GM18519 (cell line): ENCODE results near the gene TUT4.
"Not testable (repeated sequence)": the region's sequence is repeated elsewhere in the genome, so short reads cannot be mapped to it uniquely, and the experiment has no call there.

Experiments
- ATAC-seq: cut with Tn5 transposase; IDR thresholded peaks from one replicate; pipeline ENCODE4 v1.9.1; 2021; ENCODE audit warnings: mild to moderate bottlenecking, moderate library complexity; ENCODE audit not compliant: unreplicated experiment, low FRiP score

TUT4 gene, protein sequence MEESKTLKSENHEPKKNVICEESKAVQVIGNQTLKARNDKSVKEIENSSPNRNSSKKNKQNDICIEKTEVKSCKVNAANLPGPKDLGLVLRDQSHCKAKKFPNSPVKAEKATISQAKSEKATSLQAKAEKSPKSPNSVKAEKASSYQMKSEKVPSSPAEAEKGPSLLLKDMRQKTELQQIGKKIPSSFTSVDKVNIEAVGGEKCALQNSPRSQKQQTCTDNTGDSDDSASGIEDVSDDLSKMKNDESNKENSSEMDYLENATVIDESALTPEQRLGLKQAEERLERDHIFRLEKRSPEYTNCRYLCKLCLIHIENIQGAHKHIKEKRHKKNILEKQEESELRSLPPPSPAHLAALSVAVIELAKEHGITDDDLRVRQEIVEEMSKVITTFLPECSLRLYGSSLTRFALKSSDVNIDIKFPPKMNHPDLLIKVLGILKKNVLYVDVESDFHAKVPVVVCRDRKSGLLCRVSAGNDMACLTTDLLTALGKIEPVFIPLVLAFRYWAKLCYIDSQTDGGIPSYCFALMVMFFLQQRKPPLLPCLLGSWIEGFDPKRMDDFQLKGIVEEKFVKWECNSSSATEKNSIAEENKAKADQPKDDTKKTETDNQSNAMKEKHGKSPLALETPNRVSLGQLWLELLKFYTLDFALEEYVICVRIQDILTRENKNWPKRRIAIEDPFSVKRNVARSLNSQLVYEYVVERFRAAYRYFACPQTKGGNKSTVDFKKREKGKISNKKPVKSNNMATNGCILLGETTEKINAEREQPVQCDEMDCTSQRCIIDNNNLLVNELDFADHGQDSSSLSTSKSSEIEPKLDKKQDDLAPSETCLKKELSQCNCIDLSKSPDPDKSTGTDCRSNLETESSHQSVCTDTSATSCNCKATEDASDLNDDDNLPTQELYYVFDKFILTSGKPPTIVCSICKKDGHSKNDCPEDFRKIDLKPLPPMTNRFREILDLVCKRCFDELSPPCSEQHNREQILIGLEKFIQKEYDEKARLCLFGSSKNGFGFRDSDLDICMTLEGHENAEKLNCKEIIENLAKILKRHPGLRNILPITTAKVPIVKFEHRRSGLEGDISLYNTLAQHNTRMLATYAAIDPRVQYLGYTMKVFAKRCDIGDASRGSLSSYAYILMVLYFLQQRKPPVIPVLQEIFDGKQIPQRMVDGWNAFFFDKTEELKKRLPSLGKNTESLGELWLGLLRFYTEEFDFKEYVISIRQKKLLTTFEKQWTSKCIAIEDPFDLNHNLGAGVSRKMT (N-terminal part only)

DNA sequence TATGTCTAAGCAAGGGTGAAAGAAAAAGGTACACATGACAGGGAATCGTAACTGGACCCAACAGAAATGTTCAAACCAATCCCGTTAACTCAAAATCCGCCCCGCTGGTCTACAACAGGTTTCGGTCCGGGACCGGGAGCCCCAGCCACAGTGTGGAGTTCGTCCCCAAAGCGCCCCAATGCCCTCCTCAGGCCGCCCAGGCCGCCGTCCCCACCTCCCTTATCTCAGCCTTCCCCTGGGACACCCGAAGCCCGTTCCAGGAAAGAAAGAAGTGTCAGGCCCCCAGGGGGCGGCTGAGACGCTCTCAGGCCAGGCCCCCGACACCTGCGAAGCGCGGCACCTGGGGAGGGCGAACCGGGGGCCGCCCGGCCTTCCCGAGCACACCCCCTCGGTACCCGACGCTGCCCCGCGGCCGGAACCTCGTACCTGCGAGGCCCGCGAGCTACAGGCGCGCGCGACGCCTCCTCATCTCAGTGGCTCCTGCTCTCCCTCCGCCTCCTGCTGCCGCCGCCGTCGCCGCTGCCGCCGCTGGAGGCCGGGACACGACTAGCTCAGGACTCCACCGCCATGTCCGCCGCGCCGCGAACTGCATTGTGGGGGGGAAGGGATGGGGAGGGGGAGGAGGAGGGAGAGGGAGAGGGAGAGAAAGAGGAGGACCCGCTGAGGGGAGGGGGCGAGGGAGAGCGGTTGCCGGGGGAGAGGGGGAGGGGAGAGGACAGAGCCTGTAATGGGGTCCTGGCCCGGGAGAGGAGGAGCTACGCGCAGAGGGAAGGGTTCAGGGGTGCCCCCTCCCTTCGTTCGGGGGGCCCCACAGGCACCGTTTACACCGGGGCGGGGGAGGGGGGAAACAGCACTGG is at the start of gene TUT4:
Gene TUT4 (minus strand): TSS at position 588 of the 857 bp plus-strand sequence. CDS start 26,812 bp downstream, outside the sequence.
- ATAC-seq: peak; percentile 24

DNA sequence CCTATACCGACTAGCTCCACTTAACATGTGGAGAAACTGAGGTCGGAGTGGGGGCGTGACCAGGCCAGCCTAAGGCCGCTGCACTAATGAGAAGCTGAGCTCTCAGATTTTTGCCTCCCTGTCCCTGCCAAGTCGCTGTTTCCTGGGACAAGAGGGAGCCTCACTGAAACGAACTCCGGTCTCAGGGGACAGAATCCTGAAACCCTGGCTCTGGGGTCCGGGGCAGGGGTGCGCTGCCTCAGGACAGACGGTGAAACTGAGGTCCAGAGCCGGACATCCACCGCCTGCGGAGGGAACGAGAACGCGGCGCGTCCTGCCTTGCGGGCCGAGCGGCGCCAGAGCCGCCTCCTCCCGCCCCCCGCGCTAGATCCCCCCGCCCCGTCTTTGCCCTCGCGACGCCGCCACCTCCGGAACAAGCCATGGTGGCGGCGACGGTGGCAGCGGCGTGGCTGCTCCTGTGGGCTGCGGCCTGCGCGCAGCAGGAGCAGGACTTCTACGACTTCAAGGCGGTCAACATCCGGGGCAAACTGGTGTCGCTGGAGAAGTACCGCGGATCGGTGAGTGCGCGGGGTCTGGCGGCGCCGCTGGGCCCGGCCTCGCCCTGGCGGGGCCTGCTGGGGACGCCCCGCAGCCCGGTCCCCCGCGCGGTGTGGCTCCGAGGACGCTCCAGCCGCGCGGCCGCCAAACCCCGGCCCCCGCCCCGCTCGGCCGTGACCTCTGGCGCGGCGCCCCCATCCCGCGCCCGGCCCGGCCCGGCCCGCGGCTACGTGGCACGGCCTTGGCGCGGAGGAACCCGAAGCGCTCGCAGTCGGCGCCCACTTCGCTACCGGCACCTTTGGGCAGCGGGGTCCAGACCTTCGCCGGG is 49.3 kb upstream of the TUT4 start, which contains the start of gene GPX7:
Gene GPX7 (plus strand): TSS at position 381 of the 865 bp plus-strand sequence. CDS start 39 bp downstream, at position 420.
- no peak for ATAC-seq

DNA sequence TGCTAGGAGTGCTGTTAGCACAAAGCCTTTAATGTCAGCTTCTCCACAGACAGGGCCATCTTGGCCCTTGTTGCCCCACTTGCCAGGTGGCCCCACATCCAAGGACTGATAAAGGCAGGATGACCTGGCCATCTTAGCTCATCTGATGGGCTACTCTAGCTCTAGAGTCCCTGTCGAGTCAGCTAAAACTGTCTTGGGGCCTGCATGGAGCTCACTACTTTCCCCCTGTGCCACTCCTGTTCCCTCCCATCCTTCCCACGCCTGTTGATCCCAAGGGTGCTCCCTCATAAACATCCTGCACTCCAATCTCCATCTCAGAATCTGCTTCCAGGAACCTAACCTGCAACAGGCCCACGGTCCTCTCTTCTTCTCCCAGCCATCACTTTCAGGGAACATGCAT is 48.6 kb upstream of the TUT4 start:
- no peak for ATAC-seq

DNA sequence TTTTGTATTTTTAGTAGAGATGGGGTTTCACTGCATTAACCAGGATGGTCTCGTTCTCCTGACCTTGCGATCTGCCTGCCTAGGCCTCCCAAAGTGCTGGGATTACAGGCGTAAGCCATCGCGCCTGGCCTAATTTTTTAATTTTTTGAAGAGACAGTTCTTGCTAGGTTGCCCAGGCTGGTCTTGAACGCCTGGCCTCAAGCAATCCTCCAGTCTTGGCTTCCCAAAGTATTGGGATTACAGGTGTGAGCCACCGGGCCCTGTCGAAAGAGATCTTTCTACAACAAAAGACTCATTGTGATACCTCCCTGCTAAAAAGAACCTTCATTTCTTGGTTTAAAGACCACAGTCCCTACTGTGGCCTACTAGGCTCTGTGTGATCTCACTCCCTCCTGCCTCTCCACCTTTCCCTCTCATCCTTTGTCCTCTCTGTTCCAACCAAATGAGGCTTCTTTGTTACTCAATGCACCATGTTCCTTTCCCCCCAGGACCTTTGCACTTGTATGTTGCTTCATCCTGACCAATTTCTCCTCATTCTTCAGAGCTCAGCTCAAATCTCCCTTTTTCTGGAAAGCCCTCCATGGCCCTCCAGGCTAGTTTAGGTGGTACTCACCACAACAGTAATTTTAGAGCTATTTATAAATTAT is 47.8 kb upstream of the TUT4 start:
- no peak for ATAC-seq

DNA sequence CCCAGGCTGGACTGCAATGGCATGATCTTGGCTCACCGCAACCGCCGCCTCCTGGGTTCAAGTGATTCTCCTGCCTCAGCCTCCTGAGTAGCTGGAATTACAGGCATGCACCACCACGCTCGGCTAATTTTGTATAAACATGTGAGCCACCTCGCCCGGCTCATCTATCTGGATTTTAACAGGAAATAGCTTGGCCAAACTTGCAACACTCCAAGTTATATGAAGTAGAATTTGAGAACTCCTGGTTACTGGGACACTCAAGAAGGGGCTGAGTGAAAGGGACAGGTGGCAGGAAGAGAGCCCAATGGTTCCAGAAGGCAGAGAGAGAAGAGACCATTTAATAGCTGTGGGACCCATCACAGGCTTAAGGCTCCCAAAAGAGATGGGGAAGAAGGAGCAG is 46.3 kb upstream of the TUT4 start:
- ATAC-seq: no peak

DNA sequence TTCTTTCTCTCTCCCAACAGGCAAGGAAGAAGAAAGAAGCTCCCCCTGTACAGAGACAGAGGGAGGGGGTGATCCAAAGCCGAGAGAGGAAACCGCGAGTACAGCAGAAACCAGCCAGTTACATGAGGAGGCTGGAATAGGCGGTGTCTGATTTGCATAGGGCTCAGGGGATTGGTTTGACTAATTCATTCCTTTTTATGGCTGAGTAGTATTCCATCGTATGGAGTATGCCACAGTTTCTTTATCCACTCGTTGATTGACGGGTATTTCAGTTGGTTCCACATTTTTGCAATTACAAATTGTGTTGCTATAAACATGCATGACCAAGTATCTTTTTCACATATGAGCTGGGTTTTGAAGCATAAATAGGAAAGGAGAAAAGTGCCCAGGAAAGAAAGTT is 45.8 kb upstream of the TUT4 start:
- no peak for ATAC-seq

DNA sequence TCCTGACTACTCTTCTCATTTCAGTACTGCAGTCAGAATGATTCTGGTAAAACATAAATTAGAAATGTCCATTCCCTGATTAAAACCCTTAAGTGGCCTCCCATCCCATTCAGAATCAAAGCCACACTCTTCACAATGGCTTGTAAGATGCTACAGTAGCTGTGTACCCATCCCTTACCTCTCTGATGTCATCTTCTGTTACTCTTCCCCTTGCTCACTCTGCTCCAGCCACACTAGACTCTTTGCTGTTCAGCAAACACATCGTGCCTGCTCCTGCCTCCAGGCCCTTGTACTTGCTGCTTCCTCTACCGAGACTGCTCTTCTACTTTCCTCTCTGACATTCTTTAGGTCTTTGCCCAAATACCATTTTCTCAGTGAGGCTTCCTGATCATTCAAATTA is 45.0 kb upstream of the TUT4 start:
- no peak for ATAC-seq

DNA sequence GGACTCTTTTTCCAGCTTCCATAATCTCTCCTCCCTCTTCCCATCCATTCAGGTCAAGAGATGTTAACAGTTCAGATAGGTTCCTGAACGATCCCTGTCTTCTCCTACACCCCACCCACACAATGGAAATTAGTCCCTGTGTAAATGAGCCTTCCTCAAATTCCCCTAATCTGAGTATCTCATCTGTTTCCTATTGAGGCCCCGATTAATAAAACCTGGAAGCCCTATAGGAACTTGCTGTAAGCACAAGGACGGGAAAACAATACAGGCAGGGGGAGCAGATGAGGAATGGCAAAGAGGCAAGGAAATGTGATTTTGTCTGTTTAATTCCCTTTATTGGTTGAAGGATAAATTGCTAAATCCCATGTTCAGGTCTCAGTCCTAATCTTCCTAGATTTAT is 42.2 kb upstream of the TUT4 start:
- ATAC-seq: no peak

DNA sequence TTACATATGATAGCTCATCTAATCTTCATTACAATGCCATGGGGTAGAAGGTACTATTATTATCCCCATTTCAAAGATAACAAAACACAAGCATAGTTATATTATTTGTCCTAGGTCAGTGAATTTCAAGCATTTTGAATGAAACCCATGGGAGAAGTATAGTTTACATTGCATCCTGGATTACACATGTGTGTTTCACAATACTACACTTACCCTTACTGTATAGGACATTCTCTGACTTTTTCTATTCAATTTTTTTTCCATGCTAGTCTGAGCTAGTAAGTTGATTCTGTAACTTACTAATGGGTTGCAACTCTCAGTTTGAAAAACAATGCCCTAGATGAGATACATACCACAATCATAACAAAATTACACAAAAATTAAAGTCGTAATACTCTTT is 40.6 kb upstream of the TUT4 start:
- ATAC-seq: no peak

DNA sequence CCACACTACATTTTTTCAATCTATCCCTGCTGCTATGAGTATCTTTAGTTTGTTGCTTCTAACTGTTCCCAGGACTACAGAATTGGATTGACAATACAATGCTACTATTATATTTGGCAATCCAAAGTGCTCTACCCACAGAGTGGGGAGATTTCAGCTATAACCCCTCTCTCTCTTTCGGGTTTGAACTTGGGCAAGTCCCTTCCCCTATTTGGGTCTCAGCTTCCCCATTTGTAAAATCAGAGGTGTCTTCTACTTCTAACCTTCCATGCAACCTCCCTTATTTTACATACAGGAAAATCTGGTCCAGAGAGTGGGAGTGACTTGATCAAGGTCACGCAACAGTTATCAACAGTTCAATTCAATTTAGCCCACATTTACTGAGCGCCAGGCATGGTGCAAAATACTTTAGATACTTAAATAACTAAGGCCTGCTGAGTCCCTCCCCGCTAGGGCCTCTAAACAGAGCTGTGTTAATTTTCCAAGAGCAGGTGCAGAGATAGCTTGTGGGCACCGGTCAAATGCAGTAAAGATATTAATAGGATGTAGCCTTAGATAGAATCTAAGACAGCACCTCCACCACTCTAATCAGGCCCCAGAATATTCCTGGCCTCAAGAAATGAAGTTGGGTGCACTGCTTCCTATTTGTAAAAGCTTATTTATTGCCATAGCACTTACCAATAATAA is 39.9 kb upstream of the TUT4 start:
- ATAC-seq: no peak

DNA sequence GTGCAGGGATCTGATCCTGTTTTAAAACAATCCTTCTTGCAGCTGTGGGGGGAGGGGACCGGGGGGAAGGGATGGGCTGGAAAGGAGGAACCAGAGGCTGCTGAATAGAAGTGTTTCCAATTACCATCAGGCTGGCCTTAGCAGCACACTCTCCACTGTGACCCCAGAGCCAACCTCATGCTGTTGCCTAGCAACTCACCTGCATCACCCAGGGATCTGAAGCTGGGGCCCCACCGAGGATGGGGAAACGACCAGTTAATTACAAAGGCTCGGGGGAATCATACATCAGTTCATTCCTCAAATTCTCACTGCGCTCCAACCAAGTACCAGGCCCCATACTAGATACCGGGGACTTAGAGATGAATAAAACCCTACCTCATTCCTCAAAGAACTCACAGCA is 37.4 kb upstream of the TUT4 start:
- ATAC-seq: no peak

DNA sequence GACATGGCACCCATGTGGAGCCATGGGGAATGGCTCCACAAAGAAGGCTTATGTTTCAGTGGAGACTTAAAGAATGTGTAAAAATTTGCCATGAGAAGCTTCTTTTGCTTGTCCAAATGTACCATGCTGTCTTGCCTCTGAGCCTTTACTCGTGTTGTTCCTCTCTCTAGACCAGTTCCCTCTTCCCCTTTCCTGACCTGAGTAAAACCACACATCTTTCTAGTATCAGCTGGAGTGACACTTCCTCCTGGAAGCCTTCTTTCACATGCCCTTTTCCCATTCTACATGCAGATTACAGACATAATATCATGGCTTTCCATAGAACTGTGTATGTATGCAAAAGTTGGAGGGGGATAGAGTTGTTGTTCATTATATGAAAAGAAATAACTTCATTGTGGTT is 35.6 kb upstream of the TUT4 start:
- ATAC-seq: no peak

DNA sequence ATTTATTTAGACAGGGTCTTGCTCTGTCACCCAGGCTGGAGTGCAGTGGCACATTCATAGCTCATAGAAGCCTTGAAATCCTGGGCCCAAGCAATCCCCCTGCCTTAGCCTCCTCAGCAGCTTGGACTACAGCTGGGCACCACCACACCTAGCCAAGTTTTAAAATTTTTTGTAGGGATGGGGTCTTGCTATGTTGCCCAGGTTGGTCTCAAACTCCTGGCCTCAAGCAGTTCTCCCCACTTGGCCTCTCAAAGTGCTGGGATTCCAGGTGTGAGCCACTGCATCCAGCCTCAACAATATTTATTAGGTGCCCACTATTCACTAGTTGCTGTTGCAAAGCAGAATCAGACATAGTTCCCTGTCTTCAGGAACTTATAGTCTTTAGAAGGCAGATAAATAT is 35.1 kb upstream of the TUT4 start:
- no peak for ATAC-seq

DNA sequence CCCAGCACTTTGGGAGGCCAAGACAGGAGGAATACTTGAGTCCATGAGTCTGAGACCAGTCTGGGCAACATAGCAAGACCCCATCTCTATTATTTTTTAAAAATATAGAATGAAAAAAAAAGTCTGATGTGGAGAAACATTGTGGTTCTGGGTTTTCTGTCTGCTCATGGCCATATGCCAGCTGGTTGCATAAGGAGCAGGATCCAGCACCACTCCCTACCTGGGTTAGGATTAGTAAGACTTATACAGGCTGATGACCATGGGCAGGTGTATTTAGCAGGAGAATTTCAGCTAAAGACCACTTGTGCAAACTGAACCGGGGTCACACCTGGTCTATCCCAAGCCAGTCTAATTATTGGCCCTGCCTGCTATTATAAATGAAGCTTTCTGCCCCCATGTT is 32.6 kb upstream of the TUT4 start:
- no peak for ATAC-seq

DNA sequence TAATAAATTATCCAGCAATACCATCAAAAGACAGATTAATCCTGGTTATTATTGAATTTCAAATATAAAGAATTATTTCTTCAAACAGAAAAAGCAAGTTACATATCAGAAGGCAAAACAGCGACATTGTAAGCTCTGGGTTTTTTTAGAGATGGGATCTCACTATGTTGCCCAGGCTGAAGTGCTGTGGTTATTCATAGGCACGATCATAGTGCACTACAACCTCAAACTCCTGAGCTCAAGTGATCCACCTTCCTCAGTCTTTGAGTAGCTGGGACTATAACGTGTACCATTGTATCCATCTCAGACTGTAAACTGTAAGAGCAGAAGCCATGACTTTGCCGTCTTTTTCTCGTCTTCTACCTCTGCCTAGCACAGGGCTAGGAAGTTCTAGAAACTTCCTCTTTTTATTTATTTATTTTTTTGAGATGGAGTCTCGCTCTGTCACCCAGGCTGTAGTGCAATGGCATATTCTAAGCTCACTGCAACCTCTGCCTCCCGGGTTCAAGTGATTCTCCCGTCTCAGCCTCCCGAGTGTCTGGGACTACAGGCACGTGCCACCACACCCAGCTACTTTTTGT is 29.3 kb upstream of the TUT4 start:
- no peak for ATAC-seq

DNA sequence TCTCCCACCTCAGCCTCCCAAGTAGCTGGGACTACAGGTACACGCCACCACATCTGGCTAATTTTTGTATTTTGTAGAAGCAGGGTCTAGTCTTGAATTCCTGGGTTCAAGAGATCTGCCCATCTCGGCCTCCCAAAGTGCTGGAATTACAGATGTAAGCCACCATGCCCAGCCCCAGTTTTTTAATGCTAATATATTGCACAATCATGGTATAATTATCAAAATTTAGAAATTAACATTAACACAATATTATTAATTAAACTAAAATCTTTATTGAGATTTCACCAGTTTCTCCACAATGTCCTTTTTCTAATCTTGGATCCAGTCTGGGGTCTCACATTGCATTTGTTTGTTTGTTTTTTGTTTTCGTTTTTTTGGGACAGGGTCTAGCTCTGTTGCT is 27.4 kb upstream of the TUT4 start:
- no peak for ATAC-seq

DNA sequence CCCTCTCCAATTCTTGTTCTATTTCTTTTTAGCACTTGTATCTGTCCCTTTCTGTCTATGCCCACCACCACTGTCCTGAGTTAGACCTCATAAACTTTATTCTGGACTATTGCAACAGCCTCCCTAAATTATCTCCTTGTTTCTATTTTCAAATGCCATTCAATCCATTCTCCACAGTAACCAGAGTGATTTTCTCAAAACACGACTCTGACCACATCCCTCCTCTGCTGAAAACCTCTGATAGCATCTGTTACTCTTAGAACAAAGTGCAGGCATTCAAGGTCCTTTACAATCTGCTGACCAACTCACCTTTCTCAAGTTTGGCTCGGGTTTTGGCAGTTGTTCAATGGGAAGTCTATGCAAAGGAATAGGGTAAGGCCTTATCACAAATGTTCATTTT is 26.5 kb upstream of the TUT4 start:
- ATAC-seq: no peak

DNA sequence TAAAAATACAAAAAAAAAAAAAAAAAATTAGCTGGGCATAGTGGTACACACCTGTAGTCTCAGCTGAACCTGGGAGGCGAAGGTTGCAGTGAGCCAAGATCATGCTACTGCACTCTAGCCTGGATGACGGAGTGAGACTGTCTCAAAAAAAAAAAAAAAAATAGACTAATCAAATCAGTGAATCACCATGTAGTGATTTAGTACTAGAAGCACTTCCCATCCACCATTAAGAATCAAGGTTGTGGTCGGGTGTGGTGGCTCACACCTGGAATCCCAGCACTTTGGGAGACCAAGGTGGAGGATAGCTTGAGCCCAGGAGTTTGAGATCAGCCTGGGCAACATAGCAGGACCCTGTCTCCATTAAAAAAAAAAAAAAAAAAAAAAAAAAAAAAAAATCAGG is 25.2 kb upstream of the TUT4 start:
- not testable (repeated sequence) for ATAC-seq
